ENCODE measurements around the gene PRDM4.

Gene PRDM4

DNA sequence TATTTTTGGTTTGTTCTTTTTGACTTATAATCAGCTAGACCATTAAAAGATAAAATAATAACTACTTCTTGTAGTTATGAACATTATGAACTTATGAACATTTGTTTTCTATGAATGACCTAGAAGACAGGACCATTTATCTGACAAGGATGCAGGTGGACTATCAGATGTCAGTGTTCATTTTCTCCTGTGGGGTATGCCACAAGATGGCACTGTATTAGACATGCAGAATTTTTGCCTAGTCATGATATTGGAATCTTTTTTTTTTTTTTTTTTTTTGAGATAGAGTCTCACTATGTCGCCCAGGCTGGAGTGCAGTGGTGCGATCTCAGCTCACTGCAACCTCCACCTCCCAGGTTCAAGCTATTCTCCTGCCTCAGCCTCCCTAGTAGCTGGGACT lies 65.2 kb downstream of the PRDM4 start:
- DNase-seq (ENCODE audit: low spot score): peak; percentile 26

DNA sequence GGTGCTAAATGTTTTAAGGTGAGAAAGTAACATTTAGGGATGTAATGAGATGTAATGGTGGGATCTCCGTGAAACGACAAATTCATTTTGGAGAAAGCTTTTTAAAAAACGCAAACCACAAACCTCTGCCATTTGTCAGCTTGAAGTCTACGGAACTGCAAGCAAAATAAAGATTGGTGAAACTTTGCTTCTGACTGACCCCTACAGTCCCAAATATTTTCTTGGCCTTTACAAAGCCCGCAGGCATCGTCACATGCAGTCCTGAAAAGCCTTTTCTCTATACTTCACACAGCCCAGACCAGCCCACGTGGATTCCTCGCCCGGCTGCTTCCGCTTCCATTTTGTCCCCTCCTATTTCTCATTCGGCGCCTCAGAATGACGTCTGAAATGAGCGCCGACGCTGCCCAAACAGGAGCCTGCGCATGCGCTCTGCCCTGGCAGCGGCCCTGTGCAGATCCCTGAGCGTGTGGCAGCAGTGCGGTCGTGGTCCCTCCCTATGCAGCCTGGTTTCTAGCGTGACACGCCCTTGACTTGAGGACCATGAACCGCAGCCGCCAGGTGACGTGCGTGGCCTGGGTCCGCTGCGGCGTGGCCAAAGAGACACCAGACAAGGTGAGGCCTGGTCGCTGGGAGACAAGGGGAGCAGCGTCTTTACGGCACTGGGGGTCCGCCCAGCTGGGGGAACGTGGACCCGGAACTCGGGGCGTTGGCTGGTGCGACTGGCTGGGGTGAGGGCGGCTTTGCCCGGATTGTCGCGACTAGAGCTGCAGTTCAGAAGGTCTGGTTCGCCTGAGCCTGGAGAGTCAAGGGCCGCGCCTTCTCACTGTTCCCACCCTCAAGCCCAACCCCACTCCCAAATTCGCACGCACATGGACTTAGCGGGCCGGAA lies 75.3 kb downstream of the PRDM4 start, which contains the start of gene PWP1:
Gene PWP1 (plus strand): TSS at position 440 of the 889 bp plus-strand sequence. CDS start 101 bp downstream, at position 541.
- DNase-seq (ENCODE audit: low spot score): peak; percentile 99

DNA sequence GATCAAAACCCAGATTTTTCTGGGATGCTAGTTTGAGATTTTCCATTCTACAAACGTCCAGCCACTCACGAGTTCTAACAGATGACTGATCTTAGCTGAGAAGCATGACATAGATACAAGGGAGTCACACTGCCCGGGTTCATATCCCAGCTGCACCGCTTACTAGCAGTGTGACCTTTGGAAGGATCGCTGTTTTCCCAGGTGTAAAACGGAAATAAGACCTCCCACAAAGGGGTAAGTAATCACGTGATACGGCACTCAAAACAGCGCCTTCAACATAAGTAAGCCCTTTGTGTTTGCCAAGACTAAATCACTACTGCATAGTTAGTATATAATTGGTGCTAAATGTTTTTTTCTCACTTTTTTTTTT lies 76.0 kb downstream of the PRDM4 start:
- no peak for DNase-seq (ENCODE audit: low spot score)

GRCh38 chr12:107684029-107684795 lies 76.7 kb downstream of the PRDM4 start:
- DNase-seq (ENCODE audit: low spot score): peak; percentile 22
